GM23338 (cell line): ENCODE data around the gene FRMD4A. TPM values are rescaled to one million over a fixed set of nuclear protein-coding genes. Genes with fewer than 3 reads are reported as not detected.

ENCODE experiments used
- ATAC-seq: fragments of 200-7000 bp; cut with Tn5 transposase; 3 replicates; pipeline ENCODE4 v1.9.1; 2020
- DNase-seq: peaks from one replicate; pipeline ENCODE4 v3.0.0-alpha.2; 2015; ENCODE audit warnings: low spot score
- H2AFZ ChIP-seq: fragments of 200-600 bp; sonication (generic); 2 replicates; pipeline ENCODE4 v1.8.0; 2016; ENCODE audit warnings: antibody characterized with exemption, mild to moderate bottlenecking, moderate library complexity
- H3F3A ChIP-seq: fragments of 200-600 bp; sonication (generic); replicated peaks from 2 replicates; pipeline ENCODE4 v1.8.0; 2017; ENCODE audit warnings: antibody characterized with exemption, mixed run types, low read depth
- H3K27ac ChIP-seq: fragments of 200-600 bp; sonication (generic); 2 replicates; pipeline ENCODE4 v1.6.1; 2016; ENCODE audit warnings: low read depth
- H3K27me3 ChIP-seq: fragments of 200-600 bp; sonication (generic); 2 replicates; pipeline ENCODE4 v1.8.0; 2016; ENCODE audit warnings: mild to moderate bottlenecking, mixed run types, moderate library complexity; ENCODE audit not compliant: insufficient read depth
- H3K36me3 ChIP-seq: fragments of 200-600 bp; sonication (generic); 2 replicates; pipeline ENCODE4 v1.8.0; 2016; ENCODE audit warnings: mild to moderate bottlenecking; ENCODE audit not compliant: insufficient read depth
- H3K4me1 ChIP-seq: fragments of 200-600 bp; sonication (generic); 2 replicates; pipeline ENCODE4 v1.8.0; 2016; ENCODE audit warnings: mild to moderate bottlenecking, moderate library complexity; ENCODE audit not compliant: insufficient read depth
- H3K4me2 ChIP-seq: fragments of 200-600 bp; sonication (generic); 2 replicates; pipeline ENCODE4 v1.7.1; 2017; ENCODE audit warnings: mixed run types
- H3K4me3 ChIP-seq: fragments of 200-600 bp; sonication (generic); 2 replicates; pipeline ENCODE4 v1.6.1; 2016; ENCODE audit warnings: mixed run types
- H3K79me2 ChIP-seq: fragments of 200-600 bp; sonication (generic); replicated peaks from 2 replicates; pipeline ENCODE4 v1.8.0; 2017; ENCODE audit warnings: mild to moderate bottlenecking; ENCODE audit not compliant: insufficient read depth
- H3K9me2 ChIP-seq: fragments of 200-600 bp; sonication (generic); 2 replicates; pipeline ENCODE4 v1.8.0; 2017; ENCODE audit not compliant: insufficient read depth
- H4K20me1 ChIP-seq: fragments of 200-600 bp; sonication (generic); replicated peaks from 2 replicates; pipeline ENCODE4 v1.8.0; 2017; ENCODE audit warnings: mild to moderate bottlenecking; ENCODE audit not compliant: insufficient read depth
- H3K27ac Mint-ChIP-seq: 2 replicates; pipeline ENCODE4 v1.8.0; 2020; ENCODE audit warnings: inconsistent platforms, mild to moderate bottlenecking, moderate library complexity, mixed read lengths
- H3K27me3 Mint-ChIP-seq: 3 replicates; pipeline ENCODE4 v1.8.0; 2022; ENCODE audit warnings: low read depth, mild to moderate bottlenecking, moderate library complexity, mixed read lengths, inconsistent platforms; ENCODE audit not compliant: insufficient read depth, poor library complexity
- H3K36me3 Mint-ChIP-seq: 3 replicates; pipeline ENCODE4 v1.8.0; 2021; ENCODE audit warnings: low read depth, mild to moderate bottlenecking, inconsistent platforms, moderate library complexity, mixed read lengths
- H3K4me1 Mint-ChIP-seq: 3 replicates; pipeline ENCODE4 v1.8.0; 2020; ENCODE audit warnings: mild to moderate bottlenecking, inconsistent platforms, mixed read lengths
- H3K4me3 Mint-ChIP-seq: 3 replicates; pipeline ENCODE4 v1.8.0; 2021; ENCODE audit warnings: moderate library complexity, mild to moderate bottlenecking, inconsistent platforms, mixed read lengths
- H3K9me3 Mint-ChIP-seq: 3 replicates; pipeline ENCODE4 v1.8.0; 2020; ENCODE audit warnings: moderate library complexity, mild to moderate bottlenecking, inconsistent platforms, mixed read lengths
- CTCF ChIP-seq, 2 experiments: fragments of 200-600 bp in 1 of 2; sonication (generic) in 1 of 2; conservative IDR thresholded peaks; 2 replicates each; pipeline versions ENCODE4 v1.5.1 to v1.6.1; 2016 to 2017; ENCODE audit warnings: antibody characterized with exemption in 2 of 2, low read depth in 2 of 2, mild to moderate bottlenecking in 2 of 2, moderate library complexity in 1 of 2
- ETS1 ChIP-seq: IDR thresholded peaks from 2 replicates; pipeline ENCODE4 v1.6.1; 2016; ENCODE audit warnings: antibody characterized with exemption
- EZH2 ChIP-seq: fragments of 200-600 bp; sonication (generic); IDR thresholded peaks from one replicate; pipeline ENCODE4 v1.8.0; 2017; ENCODE audit warnings: antibody characterized with exemption, mild to moderate bottlenecking, low read depth; ENCODE audit not compliant: unreplicated experiment
- EZH2phosphoT487 ChIP-seq: fragments of 200-600 bp; sonication (generic); IDR thresholded peaks from one replicate; pipeline ENCODE4 v1.8.1; 2018; ENCODE audit warnings: antibody characterized with exemption; ENCODE audit not compliant: unreplicated experiment
- JUNB ChIP-seq: IDR thresholded peaks from one replicate; pipeline ENCODE4 v1.6.1; 2016; ENCODE audit warnings: antibody characterized with exemption; ENCODE audit not compliant: unreplicated experiment
- NANOG ChIP-seq: IDR thresholded peaks from 2 replicates; pipeline ENCODE4 v1.6.1; 2016; ENCODE audit warnings: antibody characterized with exemption, borderline replicate concordance
- REST ChIP-seq: IDR thresholded peaks from one replicate; pipeline ENCODE4 v1.6.1; 2018; ENCODE audit warnings: antibody characterized with exemption; ENCODE audit not compliant: unreplicated experiment
- STAT1 ChIP-seq: IDR thresholded peaks from one replicate; pipeline ENCODE4 v1.6.1; 2016; ENCODE audit warnings: antibody characterized with exemption; ENCODE audit not compliant: unreplicated experiment
- ZNF114 ChIP-seq: fragments of 250-450 bp; sonication (Bioruptor Pico); IDR thresholded peaks from 2 replicates; pipeline ENCODE4 v1.5.0; 2020; ENCODE audit warnings: mild to moderate bottlenecking, moderate library complexity
- ZNF462 ChIP-seq: fragments of 250-450 bp; sonication (Bioruptor Pico); IDR thresholded peaks from 2 replicates; pipeline ENCODE4 v1.5.0; 2020; ENCODE audit warnings: mild to moderate bottlenecking, moderate library complexity
- polyA plus RNA-seq: library from polyadenylated mRNA; unstranded; fragments of >200 nt; fragmentation: Nextera tagmentation; extraction: Ambion mirVana; gene quantifications from 2 replicates; pipeline ENCODE4 v1.2.1, GENCODE V29; 2016
- total RNA-seq: library from RNA; depleted of rRNA; stranded (reverse); fragments of >200 nt; shearing (Covaris generic); gene quantifications from 2 replicates; pipeline ENCODE4 v1.2.3, GENCODE V29; 2014

Gene FRMD4A
- total and polyA plus RNA-seq, 2 experiments from 2014 or later = 14.0 to 20.1 TPM

GRCh38 chr10:13840036-13840435 lies 490.7 kb downstream of the FRMD4A start:
- Histone ChIP-seq H2AFZ (no peak overlapping the region), H3K9me2 (no peaks in the 10 kb centered on the region), H3K36me3 (0 out of 2 replicates have a peak, but pooled peaks cover 7% of the 10 kb centered on the region), H3K4me2 (no peak overlapping the region), H3K27ac (no peak overlapping the region), H3K4me1 (peaks cover 1% of the 10 kb centered on the region), H3K27me3 (no peaks in the 10 kb centered on the region), H3F3A (no peaks in the 10 kb centered on the region), H3K79me2 (no peaks in the 10 kb centered on the region), H3K4me3 (no peak overlapping the region), H4K20me1 (no peaks in the 10 kb centered on the region)
- no peak for TF ChIP-seq ETS1
- TF ChIP-seq EZH2 = no peak
- TF ChIP-seq STAT1 = no peak
- TF ChIP-seq ZNF114 (CRISPR knock-in tag) = no peak
- no peak for TF ChIP-seq REST
- TF ChIP-seq ZNF462 (CRISPR knock-in tag) = no peak
- TF ChIP-seq EZH2phosphoT487 = no peak
- no peak for TF ChIP-seq CTCF (conservative IDR thresholded peaks at IDR 0.05; ENCODE audit: low read depth in 2 of 2)
- no peak for TF ChIP-seq NANOG
- TF ChIP-seq JUNB = no peak
- H3K36me3 Mint-ChIP-seq = peaks cover 30% of the 10 kb centered on the region
- DNase-seq = no peak
- peaks cover under 1% of the 10 kb centered on the region for H3K4me1 Mint-ChIP-seq
- H3K9me3 Mint-ChIP-seq = peaks cover 20% of the 10 kb centered on the region
- no peak overlapping the region for H3K4me3 Mint-ChIP-seq
- no peak overlapping the region for H3K27ac Mint-ChIP-seq
- peaks cover 8% of the 10 kb centered on the region for H3K27me3 Mint-ChIP-seq
- ATAC-seq = no peak
